ENCODE results near the gene SSTR4. TPM values are rescaled to one million over a fixed set of nuclear protein-coding genes. Genes with fewer than 3 reads are reported as not detected.

Gene SSTR4
- total and polyA plus RNA-seq, 9 of the 15 experiments (the other 6 are each of a cell fraction or from before 2014, with no cell fraction given): not detected

DNA sequence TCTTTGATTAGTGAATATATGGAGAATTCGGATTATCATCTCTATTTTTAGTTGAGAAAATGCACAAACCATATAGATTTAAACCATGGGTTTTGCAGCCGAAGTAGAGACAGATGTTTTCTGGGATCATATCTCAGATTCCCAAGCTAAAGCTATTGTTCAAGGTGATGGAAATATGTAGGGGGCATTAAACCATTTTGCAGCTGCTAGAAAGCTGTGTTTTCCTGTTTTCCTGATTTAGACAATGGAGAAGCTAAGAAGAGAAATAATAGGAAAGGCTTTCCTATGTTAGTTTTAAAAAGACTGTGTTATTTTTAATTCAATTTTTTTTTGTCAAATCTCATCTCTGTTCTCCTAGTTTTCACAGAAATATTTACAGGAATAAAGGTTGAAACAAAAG lies 44.8 kb downstream of the SSTR4 start:
- Histone ChIP-seq H3K4me2 (ENCODE audit: insufficient read depth, low read length) (no peak overlapping the region), H3K79me2 (ENCODE audit: control insufficient read depth, insufficient read depth, low read length) (no peaks in the 10 kb centered on the region), H3K4me1 (replicated peaks in 1 of 2; ENCODE audit: control insufficient read depth in 2 of 2, insufficient read depth in 2 of 2, low read length in 2 of 2) (peaks cover 2 to 13% of the 10 kb centered on the region in 2 experiments; a peak in 3 of 5 replicates), H4K20me1 (replicated peaks; ENCODE audit: control insufficient read depth, insufficient read depth, low read length) (no peaks in the 10 kb centered on the region), H3K27ac (ENCODE audit: extremely low read depth, low read depth, low read length) (no peak overlapping the region), H3K36me3 (ENCODE audit: control insufficient read depth, insufficient read depth, low read length) (no peaks in the 10 kb centered on the region), H3K9me3 (replicated peaks; ENCODE audit: control insufficient read depth, insufficient read depth, low read depth, low read length) (no peaks in the 10 kb centered on the region), H2AFZ (ENCODE audit: low read depth, low read length) (no peak overlapping the region), H3K9ac (ENCODE audit: insufficient read depth in 1 of 2, low read depth in 2 of 2, low read length in 2 of 2) (no peak overlapping the region), H3K4me3 (no peak overlapping the region), H3K27me3 (ENCODE audit: control insufficient read depth in 2 of 2, insufficient read depth in 2 of 2, low read length in 2 of 2) (no peaks in the 10 kb centered on the region), H3K9me1 (ENCODE audit: control insufficient read depth, insufficient read depth, low read length) (no peaks in the 10 kb centered on the region)
- no peak for FAIRE-seq
- BruUV-seq (replicated peaks): no TSS peak
- no peak for ATAC-seq
- in situ Hi-C loops (cut with MboI): no loop called here
- 15% methylated on average over 2 of the region's 2 CpGs for WGBS (ENCODE audit: insufficient coverage, low coverage, missing lambda C conversion rate)
- ChIA-PET POLR2A (interaction anchor here (1.1 kb wide), 1 partner anchor 232 kb away, joined by 3 read pairs; no protein-coding TSS in a partner anchor), CTCF (ENCODE audit: low intra/inter-chr PET ratio) (no interaction called here)
- intact Hi-C loops (cut with micrococcal nuclease): no loop called here
- no peak for DNase-seq (ENCODE audit: extremely low read depth in 1 of 4, low spot score in 3 of 4)
- TF ChIP-seq HNRNPUL1 (IDR thresholded peaks at IDR 0.05; ENCODE audit: low read length): no peak
- no peak for TF ChIP-seq DMBX1 (CRISPR knock-in tag; IDR thresholded peaks at IDR 0.05; ENCODE audit: borderline replicate concordance)

GRCh38 chr20:23080521-23080920 lies 45.4 kb downstream of the SSTR4 start:
- H4K20me1 ChIP-seq (replicated peaks; ENCODE audit: control insufficient read depth, insufficient read depth, low read length): no peaks in the 10 kb centered on the region
- DNase-seq (ENCODE audit: extremely low read depth in 1 of 4, low spot score in 3 of 4) (no peak), ATAC-seq (no peak), FAIRE-seq (no peak)
- no peak overlapping the region for H3K27ac ChIP-seq (ENCODE audit: extremely low read depth, low read depth, low read length)
- H2AFZ ChIP-seq (ENCODE audit: low read depth, low read length): no peak overlapping the region
- H3K9me1 ChIP-seq (ENCODE audit: control insufficient read depth, insufficient read depth, low read length): no peaks in the 10 kb centered on the region
- ChIA-PET CTCF (ENCODE audit: low intra/inter-chr PET ratio) (no interaction called here), POLR2A (no interaction called here)
- intact Hi-C loops (cut with micrococcal nuclease) (no loop called here), in situ Hi-C loops (cut with MboI) (no loop called here)
- H3K36me3 ChIP-seq (ENCODE audit: control insufficient read depth, insufficient read depth, low read length): no peaks in the 10 kb centered on the region
- no peaks in the 10 kb centered on the region for H3K27me3 ChIP-seq (ENCODE audit: control insufficient read depth in 2 of 2, insufficient read depth in 2 of 2, low read length in 2 of 2)
- H3K9ac ChIP-seq (ENCODE audit: insufficient read depth in 1 of 2, low read depth in 2 of 2, low read length in 2 of 2): no peak overlapping the region
- no TSS peak for BruUV-seq (replicated peaks)
- H3K4me3 ChIP-seq: no peak overlapping the region
- TF ChIP-seq XRCC4 (IDR thresholded peaks at IDR 0.05; ENCODE audit: extremely low read depth, insufficient read depth, insufficient read length) (no peak), ATF3 (IDR thresholded peaks at IDR 0.05) (peak; percentile 34; the same call in 1 of the 2 replicates), ATF3 (CRISPR knock-in tag; conservative IDR thresholded peaks at IDR 0.05) (no peak)
- WGBS (ENCODE audit: insufficient coverage, low coverage, missing lambda C conversion rate): 58% methylated on average over 10 of the region's 10 CpGs
- H3K9me3 ChIP-seq (replicated peaks; ENCODE audit: control insufficient read depth, insufficient read depth, low read depth, low read length): no peaks in the 10 kb centered on the region
- H3K4me1 ChIP-seq (replicated peaks in 1 of 2; ENCODE audit: control insufficient read depth in 2 of 2, insufficient read depth in 2 of 2, low read length in 2 of 2): peaks cover 2 to 19% of the 10 kb centered on the region in 2 experiments; a peak in 3 of 5 replicates
- H3K4me2 ChIP-seq (ENCODE audit: insufficient read depth, low read length): no peak overlapping the region
- no peaks in the 10 kb centered on the region for H3K79me2 ChIP-seq (ENCODE audit: control insufficient read depth, insufficient read depth, low read length)
